T-cell (primary cell): ENCODE measurements around the gene TXNDC2. TPM values are rescaled to one million over a fixed set of nuclear protein-coding genes. Genes with fewer than 3 reads are reported as not detected.
"Not testable (repeated sequence)": the region's sequence is repeated elsewhere in the genome, so short reads cannot be mapped to it uniquely, and the experiment has no call there.

Experiments
- ATAC-seq, 4 experiments: fragments of 200-7000 bp in 3 of 4; fragments of 150-1000 bp in 1 of 4; cut with Tn5 transposase; replicated peaks in 1 of 4; 1 replicate in 3 of 4; 2 replicates in 1 of 4; pipeline ENCODE4 v1.10.0; 2021; ENCODE audit warnings: moderate library complexity in 3 of 4, mild to moderate bottlenecking in 2 of 4, moderate number of reproducible peaks in 1 of 4
- CTCF ChIA-PET, 2 donors: fragments of 300-600 bp; sonication (Branson Sonifier 250); formaldehyde crosslinking; loops; one replicate each; lab custom pipeline; 2022; ENCODE audit warnings: antibody characterized with exemption in 2 of 2; lab: Charles Lee
- POLR2A ChIA-PET, 2 donors: fragments of 300-600 bp; sonication (Branson Sonifier 250); formaldehyde crosslinking; loops; one replicate each; lab custom pipeline; 2022; ENCODE audit warnings: antibody characterized with exemption in 2 of 2; lab: Charles Lee
- DNase-seq, 35 experiments: peaks; one replicate each; pipeline versions ENCODE4 v3.0.0 to v3.0.0-alpha.2; 2013 to 2023
- H3K27ac ChIP-seq: one replicate; pipeline ENCODE4 v1.5.1; 2013; ENCODE audit warnings: low read length
- H3K27me3 ChIP-seq, 2 experiments: replicated peaks in 1 of 2; 1 replicate in 1 of 2; 2 replicates in 1 of 2; pipeline versions ENCODE4 v1.6.1 to v1.7.0; 2013; ENCODE audit warnings: low read length in 1 of 2, mixed read lengths in 1 of 2; ENCODE audit not compliant: control insufficient read depth in 2 of 2, insufficient read depth in 2 of 2; ENCODE audit errors: extremely low read depth in 1 of 2
- H3K36me3 ChIP-seq, 2 donors: 1 replicate in 1 of 2; 2 replicates in 1 of 2; pipeline versions ENCODE4 v1.6.1 to v1.7.0; 2013; ENCODE audit warnings: low read length in 1 of 2; ENCODE audit not compliant: control insufficient read depth in 2 of 2, insufficient read depth in 1 of 2; ENCODE audit errors: extremely low read depth in 1 of 2
- H3K4me1 ChIP-seq, 2 experiments: 1 replicate in 1 of 2; 2 replicates in 1 of 2; pipeline versions ENCODE4 v1.6.1 to v1.7.0; 2013; ENCODE audit warnings: low read length in 2 of 2, mixed read lengths in 1 of 2; ENCODE audit not compliant: insufficient read depth in 2 of 2, control insufficient read depth in 1 of 2; ENCODE audit errors: extremely low read depth in 1 of 2
- H3K4me3 ChIP-seq, 2 donors: 1 replicate in 1 of 2; 2 replicates in 1 of 2; pipeline versions ENCODE4 v1.5.1 to v1.7.0; 2013; ENCODE audit warnings: mild to moderate bottlenecking in 2 of 2, low read length in 1 of 2, moderate library complexity in 1 of 2; ENCODE audit not compliant: control insufficient read depth in 1 of 2; ENCODE audit errors: extremely low read depth in 1 of 2
- H3K9me3 ChIP-seq: 2 replicates; pipeline ENCODE4 v1.7.0; 2013
- H3K27ac Mint-ChIP-seq, 2 donors: one replicate each; pipeline ENCODE4 v1.8.0; 2020 to 2021; ENCODE audit warnings: mild to moderate bottlenecking in 2 of 2, mixed read lengths in 2 of 2
- H3K27me3 Mint-ChIP-seq, 2 donors: one replicate each; pipeline ENCODE4 v1.8.0; 2021 to 2022; ENCODE audit warnings: mixed read lengths in 2 of 2
- H3K36me3 Mint-ChIP-seq: one replicate; pipeline ENCODE4 v1.8.0; 2021; ENCODE audit warnings: mixed read lengths
- H3K4me1 Mint-ChIP-seq, 3 donors: one replicate each; pipeline ENCODE4 v1.8.0; 2020 to 2022; ENCODE audit warnings: mixed read lengths in 3 of 3, mild to moderate bottlenecking in 1 of 3
- H3K4me3 Mint-ChIP-seq, 3 donors: one replicate each; pipeline ENCODE4 v1.8.0; 2020 to 2022; ENCODE audit warnings: mild to moderate bottlenecking in 3 of 3, mixed read lengths in 3 of 3, moderate library complexity in 3 of 3
- H3K9me3 Mint-ChIP-seq, 3 donors: one replicate each; pipeline ENCODE4 v1.8.0; 2020 to 2022; ENCODE audit warnings: mixed read lengths in 3 of 3
- WGBS: methylation state at CpG from one replicate; pipeline ENCODE4 v1.1.5; 2013; ENCODE audit warnings: missing lambda C conversion rate; ENCODE audit not compliant: insufficient coverage; 5-methylcytosine and 5-hydroxymethylcytosine counted together
- total RNA-seq, 35 experiments: library from RNA in 6 of 35; stranded (reverse) in 6 of 35; fragments of 120-200 nt in 1 of 35; gene quantifications; one replicate each; pipeline versions ENCODE4 v1.2.1 to v1.2.4 and lab custom pipeline; 2013 to 2026

The TXNDC2 gene
- total RNA-seq, 5 donors from 2014 or later (not counting 1 experiment from before 2014, with no cell fraction given): not detected

GRCh38 chr18:9852266-9853081 lies 33.3 kb upstream of the TXNDC2 start:
- Mint-ChIP-seq H3K4me1 (no peaks in the 10 kb centered on the region), H3K27ac (no peak overlapping the region), H3K36me3 (no peaks in the 10 kb centered on the region), H3K27me3 (peaks cover 10 to 23% of the 10 kb centered on the region in 2 donors), H3K4me3 (no peak overlapping the region), H3K9me3 (no peaks in the 10 kb centered on the region)
- ChIA-PET POLR2A (no interaction called here), CTCF (interaction anchor here in 1 of 2 donors (0.6 kb wide), 1 partner anchor 904 kb away, joined by 7 read pairs; no protein-coding TSS in a partner anchor)
- no CpG with 5 or more reads among the region's 5 CpGs for WGBS
- DNase-seq (no peak), ATAC-seq (no peak)
- H3K27me3 ChIP-seq: peaks cover 0 to 7% of the 10 kb centered on the region in 2 experiments
- no peak overlapping the region for H3K4me3 ChIP-seq
- H3K27ac ChIP-seq: no peak overlapping the region
- no peaks in the 10 kb centered on the region for H3K36me3 ChIP-seq
- H3K9me3 ChIP-seq: no peaks in the 10 kb centered on the region
- H3K4me1 ChIP-seq: no peaks in the 10 kb centered on the region

- no peaks in the 10 kb centered on the region for H3K27me3 ChIP-seq
- ChIA-PET POLR2A (no interaction called here), CTCF (no interaction called here)
- Mint-ChIP-seq H3K36me3 (no peaks in the 10 kb centered on the region), H3K4me1 (no peaks in the 10 kb centered on the region), H3K27me3 (peaks cover 4 to 8% of the 10 kb centered on the region in 2 donors), H3K4me3 (no peak overlapping the region), H3K27ac (no peak overlapping the region), H3K9me3 (no peaks in the 10 kb centered on the region)
- ATAC-seq (no peak), DNase-seq (no peak)
- H3K27ac ChIP-seq: no peak overlapping the region
- no peaks in the 10 kb centered on the region for H3K9me3 ChIP-seq
- WGBS: 88% methylated on average over 11 of the region's 12 CpGs
- H3K36me3 ChIP-seq: no peaks in the 10 kb centered on the region
- no peak overlapping the region for H3K4me3 ChIP-seq
- no peaks in the 10 kb centered on the region for H3K4me1 ChIP-seq
Observed at GRCh38 chr18:9854801-9855676, 30.7 kb upstream of the TXNDC2 start.

- Mint-ChIP-seq H3K27ac (no peak overlapping the region), H3K4me3 (no peak overlapping the region), H3K27me3 (peaks cover 4 to 8% of the 10 kb centered on the region in 2 donors), H3K36me3 (no peaks in the 10 kb centered on the region), H3K9me3 (no peaks in the 10 kb centered on the region), H3K4me1 (no peaks in the 10 kb centered on the region)
- H3K36me3 ChIP-seq: no peaks in the 10 kb centered on the region
- no peaks in the 10 kb centered on the region for H3K27me3 ChIP-seq
- ATAC-seq (no peak), DNase-seq (no peak)
- no peaks in the 10 kb centered on the region for H3K9me3 ChIP-seq
- H3K4me3 ChIP-seq: no peak overlapping the region
- no peaks in the 10 kb centered on the region for H3K4me1 ChIP-seq
- POLR2A ChIA-PET: no interaction called here
- CTCF ChIA-PET: no interaction called here
- 85% methylated on average over 4 of the region's 9 CpGs for WGBS
- no peak overlapping the region for H3K27ac ChIP-seq
Observed at GRCh38 chr18:9855681-9856080, 30.1 kb upstream of the TXNDC2 start.

GRCh38 chr18:9856092-9856491 lies 29.7 kb upstream of the TXNDC2 start:
- Histone ChIP-seq H3K9me3 (no peaks in the 10 kb centered on the region), H3K27ac (no peak overlapping the region), H3K36me3 (no peaks in the 10 kb centered on the region), H3K27me3 (no peaks in the 10 kb centered on the region), H3K4me1 (no peaks in the 10 kb centered on the region), H3K4me3 (no peak overlapping the region)
- Mint-ChIP-seq H3K9me3 (no peaks in the 10 kb centered on the region), H3K27me3 (peaks cover 4 to 8% of the 10 kb centered on the region in 2 donors), H3K27ac (no peak overlapping the region), H3K4me1 (no peaks in the 10 kb centered on the region), H3K4me3 (no peak overlapping the region), H3K36me3 (no peaks in the 10 kb centered on the region)
- ChIA-PET CTCF (no interaction called here), POLR2A (no interaction called here)
- DNase-seq: no peak
- no CpG with 5 or more reads among the region's 3 CpGs for WGBS
- ATAC-seq: no peak

- H3K36me3 ChIP-seq, H3K27ac ChIP-seq, H3K4me1 Mint-ChIP-seq, H3K36me3 Mint-ChIP-seq, H3K4me3 Mint-ChIP-seq, POLR2A ChIA-PET, DNase-seq, H3K4me3 ChIP-seq, H3K27me3 Mint-ChIP-seq, H3K9me3 Mint-ChIP-seq, H3K27me3 ChIP-seq, H3K9me3 ChIP-seq, ATAC-seq, H3K4me1 ChIP-seq, H3K27ac Mint-ChIP-seq, CTCF ChIA-PET: not testable (repeated sequence)
- no CpG with 5 or more reads among the region's 4 CpGs for WGBS
Observed at GRCh38 chr18:9857479-9857998, 28.2 kb upstream of the TXNDC2 start.

GRCh38 chr18:9858642-9859041 lies 27.1 kb upstream of the TXNDC2 start:
- no peak overlapping the region for H3K27ac ChIP-seq
- no peaks in the 10 kb centered on the region for H3K27me3 ChIP-seq
- no peaks in the 10 kb centered on the region for H3K36me3 ChIP-seq
- no peak overlapping the region for H3K4me3 ChIP-seq
- Mint-ChIP-seq H3K27ac (no peak overlapping the region), H3K27me3 (peaks cover 4 to 8% of the 10 kb centered on the region in 2 donors), H3K4me3 (no peak overlapping the region), H3K9me3 (no peaks in the 10 kb centered on the region), H3K4me1 (no peaks in the 10 kb centered on the region), H3K36me3 (no peaks in the 10 kb centered on the region)
- DNase-seq: no peak
- H3K4me1 ChIP-seq: no peaks in the 10 kb centered on the region
- WGBS: 100% methylated on average over 4 of the region's 5 CpGs
- no peak for ATAC-seq
- CTCF ChIA-PET: no interaction called here
- POLR2A ChIA-PET: no interaction called here
- H3K9me3 ChIP-seq: no peaks in the 10 kb centered on the region
